ENCODE measurements around the gene CERK.

- TF ChIP-seq POLR2A (IDR thresholded peaks at IDR 0.05) (no peak), POLR2AphosphoS5 (IDR thresholded peaks at IDR 0.05) (no peak), CTCF (IDR thresholded peaks at IDR 0.05) (no peak)
Observed at GRCh38 chr22:46679706-46680269, 58.3 kb downstream of the CERK start.
